Activated T-helper 1 cell treated with Interleukin-2 at 50 U/mL for 16 hours (primary cell): Measurements from ENCODE around the gene RAMP1.
"Not testable (repeated sequence)": the region's sequence is repeated elsewhere in the genome, so short reads cannot be mapped to it uniquely, and the experiment has no call there.

Source experiments
- DNase-seq: peaks from one replicate; pipeline ENCODE4 v3.0.0-alpha.2; 2020; ENCODE audit warnings: low read depth

Gene RAMP1

DNA sequence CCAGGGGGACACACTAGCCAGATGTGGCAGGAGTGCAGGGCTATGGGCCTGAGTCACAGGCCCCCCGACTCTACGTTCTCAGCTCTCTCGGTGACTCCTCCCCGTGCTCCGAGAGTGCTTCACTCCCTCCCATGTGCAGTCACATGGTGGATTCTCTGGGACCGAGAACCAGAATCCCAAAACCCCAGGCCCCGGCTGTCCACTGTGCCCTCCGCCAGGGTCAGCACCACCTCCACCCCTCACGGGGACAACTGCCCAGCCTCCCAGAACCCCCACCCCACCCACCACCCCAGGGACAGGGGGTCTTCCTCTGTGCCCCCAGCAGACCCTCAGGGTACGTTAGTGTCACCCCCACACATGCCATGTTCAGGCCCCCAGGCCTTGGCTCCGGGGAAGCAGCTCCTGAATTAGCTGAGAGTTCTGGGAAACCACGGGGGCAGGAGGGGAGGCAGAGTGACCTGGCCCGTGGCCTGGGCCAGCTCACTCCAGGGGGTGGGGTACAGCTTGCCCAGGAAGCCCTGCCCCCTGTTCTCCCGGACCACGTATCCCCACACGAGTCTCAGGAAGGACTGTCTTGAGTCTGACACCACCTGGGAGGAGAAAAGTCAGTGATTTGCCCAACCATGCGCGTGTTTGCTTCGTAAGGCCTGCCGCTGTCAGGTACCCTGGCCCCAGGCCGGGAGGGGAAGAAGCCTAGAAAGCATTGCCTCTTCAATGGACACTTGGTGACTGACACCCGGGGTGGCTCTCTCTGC, 4.4 kb downstream of the RAMP1 start:
- DNase-seq = no peak

DNA sequence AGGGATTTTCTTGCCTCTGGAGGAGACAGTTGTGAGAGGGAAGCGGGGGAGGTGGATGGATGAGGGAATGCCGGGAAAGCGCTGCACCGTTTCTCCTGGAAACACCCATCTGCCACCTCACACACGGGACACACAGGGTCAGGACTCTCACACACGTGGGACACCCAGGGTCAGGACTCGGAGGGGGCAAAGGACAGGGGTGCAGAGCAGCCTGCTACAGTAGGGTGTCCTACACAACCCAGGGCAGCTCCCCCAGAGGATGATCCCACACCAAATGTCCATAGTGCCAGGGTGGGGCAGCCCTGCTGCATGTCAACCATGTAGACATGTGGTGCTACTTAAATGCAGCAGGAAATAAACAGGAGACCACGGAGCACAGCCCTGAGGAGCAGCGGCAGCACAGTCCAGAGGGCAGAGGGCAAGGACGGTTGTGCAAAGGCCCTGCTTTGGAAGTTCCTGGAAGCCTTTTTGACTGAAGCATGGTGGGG, 5.1 kb downstream of the RAMP1 start:
- DNase-seq = no peak

DNA sequence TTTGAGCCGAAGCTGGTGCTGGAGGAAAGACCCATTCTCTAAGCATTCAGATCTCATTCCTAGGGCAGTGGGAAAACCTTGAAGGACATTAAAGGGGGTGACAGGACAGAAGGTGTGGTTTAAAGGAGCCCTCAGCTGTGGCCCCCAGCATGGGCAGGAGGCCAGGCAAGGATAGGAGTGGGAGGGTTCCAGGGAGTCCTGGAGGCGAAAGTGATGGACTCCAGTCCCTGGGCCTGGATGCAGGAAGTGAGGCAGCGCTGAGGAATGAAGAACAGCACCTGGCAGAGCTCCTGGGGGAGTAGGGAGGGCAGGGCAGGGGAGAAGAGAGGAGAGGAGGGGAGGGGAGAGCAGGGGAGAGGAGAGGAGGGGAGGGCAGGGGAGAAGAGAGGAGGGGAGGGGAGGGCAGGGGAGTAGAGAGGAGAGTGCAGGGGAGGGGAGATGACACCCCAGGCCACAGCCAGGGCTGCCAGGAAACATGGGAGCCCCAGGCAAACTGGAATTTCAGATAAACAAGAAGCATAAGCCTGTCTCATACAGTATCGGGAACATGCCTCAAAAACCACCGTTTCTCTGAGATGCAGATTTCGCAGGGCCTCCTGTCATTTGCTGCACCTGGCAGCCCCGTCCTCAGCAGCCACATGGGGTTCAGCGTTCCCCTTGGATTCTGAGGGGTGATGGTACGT, 5.7 kb downstream of the RAMP1 start:
- DNase-seq = no peak

DNA sequence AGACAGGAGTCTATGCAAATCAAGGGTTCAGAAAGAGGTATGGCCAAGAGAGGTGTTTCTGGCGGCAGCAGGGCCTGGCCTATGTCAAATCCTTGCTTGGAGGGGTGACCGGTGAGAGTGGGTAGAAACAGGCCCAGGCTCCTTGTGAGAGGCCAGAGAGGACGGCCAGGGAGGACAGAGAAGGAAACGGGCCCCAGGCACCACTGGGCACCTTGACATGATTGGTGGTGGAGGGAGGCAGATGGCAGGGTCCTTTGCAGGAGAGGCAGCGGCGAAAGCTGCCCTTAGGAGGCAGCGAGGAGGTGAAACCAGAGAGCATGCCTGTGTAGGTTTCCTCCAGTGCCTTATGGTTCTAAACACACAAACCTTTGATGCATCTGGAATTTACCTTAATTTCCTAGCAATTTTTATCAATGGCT, 6.2 kb downstream of the RAMP1 start:
- DNase-seq = no peak

DNA sequence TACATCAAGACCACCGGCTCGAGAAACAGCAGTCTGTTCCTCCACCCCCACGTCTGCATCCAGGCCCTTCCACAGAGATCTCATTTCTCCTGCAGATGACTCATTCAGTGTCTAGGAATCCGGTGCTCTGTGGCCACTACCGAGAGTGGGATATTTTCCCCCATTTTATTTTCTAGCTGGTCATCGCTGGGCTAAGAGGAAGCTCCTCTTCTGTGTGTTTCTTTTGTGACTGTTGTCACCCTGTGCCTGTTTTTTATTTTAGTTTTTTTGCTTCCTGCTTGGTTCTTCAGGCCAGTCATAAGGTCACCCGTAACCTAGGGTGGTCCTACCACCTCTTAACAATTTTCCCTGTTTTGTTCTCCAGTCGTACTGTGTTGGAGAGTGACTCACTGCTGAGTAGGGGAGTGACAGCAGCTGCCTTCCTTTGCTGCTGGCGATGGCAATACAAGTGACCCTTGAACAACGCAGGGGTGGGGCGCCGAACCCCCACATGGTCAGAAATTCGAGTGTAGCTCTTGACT, 6.7 kb downstream of the RAMP1 start:
- no peak for DNase-seq

DNA sequence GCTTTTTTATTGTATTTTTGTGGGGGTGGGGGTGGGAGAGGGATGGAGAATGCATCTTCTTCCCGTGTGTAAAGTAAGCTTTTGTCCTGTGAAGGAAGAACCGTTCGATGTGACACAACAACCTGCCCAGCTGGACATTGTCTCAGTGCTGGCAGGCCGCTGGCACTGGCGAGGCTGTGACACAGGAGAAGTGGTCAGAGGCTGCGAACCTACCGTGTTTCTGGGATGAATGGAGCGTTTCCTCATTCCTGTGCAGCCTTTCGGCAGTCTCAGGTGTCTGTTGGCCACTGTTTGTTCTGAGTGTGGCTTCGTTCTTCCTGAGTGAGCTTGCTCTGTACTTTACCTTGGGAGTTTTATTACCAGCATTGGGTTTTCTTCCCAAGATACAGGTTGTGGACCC, 8.0 kb downstream of the RAMP1 start:
- no peak for DNase-seq

DNA sequence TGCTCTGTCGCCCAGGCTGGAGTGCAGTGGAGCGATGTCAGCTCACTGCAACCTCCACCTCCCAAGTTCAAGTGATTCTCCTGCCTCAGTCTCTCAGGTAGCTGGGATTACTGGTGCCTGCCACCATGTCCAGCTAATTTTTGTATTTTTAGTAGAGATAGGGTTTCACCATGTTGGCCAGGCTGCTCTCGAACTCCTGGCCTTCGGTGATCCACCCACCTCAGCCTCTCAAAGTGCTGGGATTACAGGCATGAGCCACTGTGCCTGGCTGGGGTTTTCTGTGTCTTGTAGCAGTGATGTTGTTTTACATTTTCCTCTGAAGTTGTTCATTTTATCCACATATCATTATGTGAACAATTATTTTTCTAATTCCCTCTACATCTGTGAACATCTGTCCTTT, 8.7 kb downstream of the RAMP1 start:
- DNase-seq = not testable (repeated sequence)

DNA sequence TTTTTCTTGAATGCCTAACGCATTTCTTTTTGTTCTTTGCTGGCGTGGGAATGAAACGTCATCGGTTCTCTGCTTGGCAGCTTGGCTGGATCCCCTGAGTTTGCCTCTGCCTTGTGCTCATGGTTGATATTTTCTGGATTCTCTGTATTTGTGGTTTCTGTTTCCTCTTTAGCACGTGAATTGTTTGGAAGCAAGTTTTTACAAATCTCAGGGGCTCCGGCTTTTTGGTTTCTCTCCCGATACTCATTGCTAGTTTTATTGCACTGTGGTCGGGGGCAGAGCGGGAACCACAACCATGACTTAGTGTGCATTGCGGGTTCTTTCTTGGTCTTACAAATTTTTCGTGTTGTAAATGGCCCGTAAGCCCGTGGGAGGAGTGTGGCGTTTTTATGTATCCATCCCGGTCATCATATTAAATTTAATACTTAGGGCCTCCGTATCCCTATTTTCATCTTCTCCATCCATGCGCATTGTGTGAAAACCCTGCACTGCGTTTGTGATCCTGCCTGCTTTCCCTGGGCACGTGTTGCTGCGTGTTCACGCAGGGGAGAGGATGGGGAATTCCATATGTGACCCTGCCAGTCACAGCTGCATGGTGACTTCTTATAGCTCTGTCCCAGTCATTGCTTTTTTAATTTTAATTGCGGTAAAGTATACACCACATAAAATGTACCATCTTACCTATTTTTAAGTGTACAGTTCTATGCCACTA, 9.4 kb downstream of the RAMP1 start:
- no peak for DNase-seq

DNA sequence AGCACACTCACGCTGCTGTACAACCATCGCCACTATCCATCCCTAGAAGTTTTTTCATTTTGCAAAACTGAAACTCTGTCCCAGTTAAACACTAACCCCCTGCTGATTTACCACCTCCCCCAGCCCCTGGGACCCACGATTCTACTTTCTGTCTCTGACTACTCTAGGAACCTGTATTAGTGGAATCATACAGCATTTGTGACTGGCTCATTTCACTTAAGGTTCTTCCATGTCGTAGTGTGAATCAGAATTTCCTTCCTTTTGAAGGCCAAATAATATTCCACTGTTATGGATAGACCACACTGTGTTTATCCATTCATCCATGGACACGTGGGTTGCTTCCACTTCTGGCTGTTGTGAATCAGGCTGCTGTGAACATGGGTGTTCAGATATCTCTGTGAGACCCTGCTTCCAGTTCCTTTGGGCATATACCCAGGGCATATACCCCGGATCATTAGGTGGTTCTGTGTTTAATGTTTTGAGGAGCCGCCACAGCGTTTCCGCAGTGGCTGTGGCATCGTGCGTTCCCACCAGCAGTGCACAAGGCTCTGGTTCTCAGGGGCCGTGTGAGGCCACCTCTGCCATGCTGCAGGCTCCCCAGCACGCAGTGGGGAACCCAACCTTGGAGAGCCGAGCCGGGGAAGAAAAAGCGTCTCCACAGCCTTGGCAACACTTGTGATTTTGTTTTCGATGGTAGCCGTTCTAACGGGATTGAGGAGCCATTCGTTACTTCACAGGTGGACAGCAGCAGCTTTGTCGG, 10.1 kb downstream of the RAMP1 start:
- no peak for DNase-seq

DNA sequence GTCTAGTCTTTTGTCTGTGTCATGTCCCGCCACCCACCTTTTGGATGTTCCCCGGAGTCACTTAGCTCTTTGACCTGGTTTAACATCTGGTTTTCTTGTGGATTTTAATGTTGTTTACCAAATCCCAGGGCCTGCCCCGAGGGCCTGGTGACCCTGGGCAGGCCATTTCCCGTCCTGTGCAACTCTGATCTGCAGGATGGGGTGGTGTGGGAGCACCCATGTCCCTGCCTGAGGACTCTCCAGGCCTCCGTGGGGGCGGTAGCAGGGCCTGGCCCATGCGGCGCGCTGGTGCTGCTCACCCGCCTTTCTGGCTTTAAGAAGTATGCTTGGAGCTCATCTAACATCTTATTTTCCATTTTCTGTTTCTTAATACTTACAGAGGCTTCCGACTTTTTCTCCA, 10.7 kb downstream of the RAMP1 start:
- DNase-seq = no peak

DNA sequence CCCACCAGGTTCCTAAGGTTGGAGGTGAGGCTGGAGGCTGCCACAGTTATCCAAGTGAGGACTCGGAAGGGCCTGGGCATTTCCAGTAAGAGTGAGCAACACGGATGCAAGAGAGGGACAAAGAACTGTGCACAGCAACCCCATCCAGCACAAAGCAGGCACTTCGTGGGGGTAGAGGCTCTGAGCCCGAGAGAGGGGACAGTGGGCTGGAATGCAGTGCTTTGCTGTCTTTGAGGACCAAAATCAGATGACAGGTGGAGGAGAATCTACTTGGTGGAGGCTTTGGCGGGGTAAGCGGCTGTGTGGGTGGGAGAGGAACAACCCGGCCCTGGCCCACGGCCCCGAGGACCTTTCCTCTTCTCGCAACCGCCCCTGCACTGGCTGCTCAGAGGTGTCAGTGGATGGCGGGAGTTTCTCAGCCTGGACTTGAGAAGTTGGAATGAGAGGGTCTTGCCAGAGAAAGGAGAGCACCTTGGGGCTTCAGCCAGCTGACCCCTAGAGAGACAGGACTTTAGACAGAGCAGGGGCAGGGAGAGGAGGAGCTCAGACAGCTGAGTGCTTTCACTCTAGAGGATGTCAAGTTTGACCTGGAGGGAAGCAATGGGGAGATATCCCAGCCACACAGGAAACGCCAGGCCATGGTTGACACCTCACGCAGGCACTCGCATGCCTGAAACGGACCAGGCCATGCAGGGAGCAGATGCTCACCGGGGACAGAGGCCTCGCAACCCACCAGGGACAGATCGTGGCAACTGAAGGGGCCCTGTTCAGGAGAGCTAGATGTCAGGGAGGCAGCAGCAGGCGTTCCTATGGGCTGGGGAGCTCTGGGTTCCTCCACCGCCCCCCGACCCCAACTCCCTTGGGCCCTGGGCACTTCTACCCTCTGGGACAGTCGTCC, 11.6 kb downstream of the RAMP1 start:
- no peak for DNase-seq

DNA sequence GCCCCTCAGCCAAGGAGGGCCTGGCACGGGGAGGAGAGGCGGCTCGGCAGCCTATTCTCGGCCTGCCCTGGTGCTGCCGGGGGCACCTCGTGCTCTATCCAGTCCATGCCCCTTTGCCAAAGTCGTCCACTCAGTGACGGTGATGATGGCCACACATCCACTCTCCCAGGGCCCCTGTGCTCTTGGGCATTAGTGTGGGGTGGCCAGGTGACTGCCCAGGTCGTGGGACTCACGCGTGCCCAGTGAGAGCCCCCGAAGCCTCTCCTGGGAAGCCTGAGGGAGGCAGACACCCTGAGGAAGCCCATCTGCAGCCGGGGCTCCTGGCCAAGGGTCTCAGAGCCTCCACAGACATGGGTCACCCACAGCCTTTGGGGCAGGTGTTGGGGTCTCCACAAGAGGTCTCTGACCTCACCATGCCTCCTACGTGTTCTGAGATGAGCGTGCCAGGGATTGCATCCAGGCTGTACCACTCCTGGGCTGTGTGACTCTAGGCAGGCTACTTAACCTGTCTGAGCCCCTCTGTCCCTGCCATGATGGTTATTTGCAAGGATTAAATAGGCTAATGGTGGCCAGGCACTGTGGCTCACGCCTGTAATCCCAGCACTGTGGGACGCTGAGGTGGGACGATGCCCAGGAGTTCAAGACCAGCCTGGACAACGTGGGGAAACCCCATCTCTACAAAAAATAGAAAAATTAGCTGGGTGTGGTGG, 12.9 kb downstream of the RAMP1 start:
- DNase-seq = no peak

DNA sequence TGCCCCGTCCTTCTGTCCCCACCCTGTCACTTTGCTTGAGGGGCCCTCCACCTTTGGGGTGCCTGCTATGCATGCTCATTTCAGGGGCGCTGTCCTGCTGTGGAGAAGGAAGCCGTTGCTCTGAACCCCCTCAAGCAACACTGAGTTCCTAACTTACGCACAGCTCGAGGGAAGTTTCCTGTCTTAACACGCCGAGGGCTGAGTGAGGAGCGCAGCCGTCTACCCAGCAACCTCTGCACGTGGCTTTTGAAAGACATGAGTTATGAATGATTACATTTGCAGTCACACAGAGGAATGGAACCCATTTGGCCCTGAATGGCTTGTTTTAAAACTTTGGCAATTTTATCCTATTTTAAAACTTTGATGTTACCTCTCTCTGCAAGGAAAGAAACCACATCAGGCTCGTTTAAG, 14.0 kb downstream of the RAMP1 start:
- DNase-seq = no peak

DNA sequence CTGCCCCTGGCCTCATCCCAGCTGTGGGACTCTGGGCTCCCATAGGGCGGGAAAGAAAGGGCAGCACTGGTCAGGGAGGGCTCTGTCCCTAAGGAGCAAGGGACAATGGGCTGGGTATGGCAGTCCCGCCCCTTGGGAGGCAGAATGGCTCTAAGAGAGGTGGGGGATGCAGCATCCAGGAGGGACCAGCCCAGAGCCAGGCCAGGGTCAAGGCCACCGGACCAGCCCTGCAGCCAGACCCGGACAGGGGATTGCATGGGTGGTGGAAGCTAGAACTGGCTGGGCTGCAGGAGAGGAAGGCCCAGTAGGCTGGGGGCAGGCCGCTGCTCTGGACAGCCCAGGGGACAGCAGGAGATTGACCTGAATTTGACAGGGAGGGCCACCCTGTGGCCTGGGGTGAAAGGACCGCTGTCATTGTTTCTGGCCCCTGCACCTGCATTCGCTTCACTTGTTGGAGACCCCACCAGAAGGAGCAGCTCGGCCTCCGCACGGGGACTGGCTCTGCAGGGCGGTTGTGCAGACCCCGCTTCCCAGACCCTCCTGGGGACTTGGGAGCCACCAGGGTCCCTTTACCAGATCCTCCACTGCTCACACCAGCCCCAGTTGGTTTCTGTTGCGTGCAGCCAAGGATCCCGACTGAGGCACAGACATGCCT, 14.6 kb downstream of the RAMP1 start:
- no peak for DNase-seq

DNA sequence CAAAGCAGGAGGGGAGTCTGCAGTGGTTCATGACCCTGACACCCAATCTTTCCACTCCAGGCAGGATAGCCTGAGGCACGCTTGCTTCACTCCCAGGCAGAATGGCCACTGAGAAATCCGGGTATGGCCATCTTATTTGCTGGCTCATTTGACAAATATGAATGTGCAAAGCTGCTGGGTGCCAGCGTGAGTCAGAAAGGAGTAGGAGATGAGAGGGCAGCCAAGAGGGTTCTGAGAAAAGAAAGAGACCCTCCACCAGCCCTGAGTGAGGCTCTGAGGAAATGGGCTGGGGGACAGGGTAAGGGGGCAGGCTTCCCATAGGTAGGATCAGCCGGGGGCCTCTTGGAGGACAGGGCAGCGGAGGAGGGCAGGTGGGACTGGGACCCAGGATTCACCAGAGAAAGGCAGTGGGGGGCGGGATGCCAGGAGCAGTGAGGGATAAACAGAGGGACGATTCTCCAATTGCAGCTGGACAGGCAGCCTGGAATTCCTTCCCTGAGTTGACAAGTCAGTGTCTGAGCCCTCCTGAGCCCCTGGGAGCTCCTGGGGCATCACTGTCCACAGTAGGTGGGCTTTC, 15.2 kb downstream of the RAMP1 start:
- no peak for DNase-seq

DNA sequence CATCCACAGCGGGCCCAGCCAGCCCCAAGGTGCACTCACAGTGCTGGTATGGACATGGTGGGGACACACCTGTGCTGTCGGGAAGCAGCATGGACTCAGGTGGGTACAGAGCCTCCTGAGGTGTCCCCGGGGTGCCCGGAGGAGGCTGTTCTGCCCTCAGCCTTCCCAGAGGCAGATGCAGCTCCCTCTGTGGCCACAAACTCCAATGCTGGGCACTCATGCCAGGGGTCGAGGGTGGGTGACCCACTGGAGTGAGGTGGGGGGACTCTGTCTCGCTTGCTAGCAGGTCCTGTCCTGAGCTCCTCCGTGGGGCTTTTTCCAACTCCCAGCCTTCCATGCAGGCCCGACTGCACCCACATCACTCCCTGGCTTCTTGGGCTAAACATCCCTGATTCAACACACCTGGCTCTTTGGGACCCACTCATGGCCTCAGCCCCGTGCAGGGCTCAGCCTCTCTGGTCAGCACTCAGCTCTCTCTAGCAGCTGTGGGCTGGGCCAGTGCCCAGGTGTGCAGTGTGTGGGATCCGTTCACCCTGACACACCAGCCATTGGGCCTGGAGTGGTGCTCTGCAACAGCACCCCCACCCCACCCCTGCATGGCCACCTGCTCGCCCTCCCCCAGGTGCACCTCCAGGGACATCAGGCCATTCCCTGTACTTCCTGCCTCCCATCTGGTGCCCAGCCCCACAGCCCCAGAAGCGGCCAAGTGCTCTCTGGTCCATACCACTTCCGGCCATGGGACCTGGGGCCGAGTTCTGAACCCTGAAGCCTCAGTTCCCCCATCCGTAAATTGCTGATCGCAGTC, 16.0 kb downstream of the RAMP1 start:
- DNase-seq = no peak

DNA sequence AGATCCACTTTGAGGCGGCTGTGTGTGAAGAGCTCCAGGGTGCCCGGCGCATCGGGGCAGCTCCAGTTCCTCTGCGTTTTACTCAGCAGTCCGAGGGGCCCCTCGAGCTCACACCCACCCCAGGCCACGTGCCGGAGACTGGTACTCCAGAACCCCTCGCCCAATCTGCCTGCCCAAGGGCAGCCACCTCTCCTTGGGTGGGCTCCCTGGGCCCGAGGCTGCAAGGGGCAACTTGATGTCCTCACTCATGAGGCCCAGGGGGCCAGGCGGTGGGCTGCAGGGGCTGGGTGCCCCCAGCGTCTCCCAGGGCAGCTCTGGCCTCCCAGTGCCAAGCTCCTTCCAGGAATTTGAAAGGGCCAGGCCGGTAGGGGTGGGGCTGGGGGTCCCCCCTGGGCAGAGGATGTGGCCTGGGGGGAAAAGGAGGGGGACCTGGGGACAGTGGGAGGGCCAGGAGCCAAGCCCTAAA, 16.7 kb downstream of the RAMP1 start:
- DNase-seq = no peak

DNA sequence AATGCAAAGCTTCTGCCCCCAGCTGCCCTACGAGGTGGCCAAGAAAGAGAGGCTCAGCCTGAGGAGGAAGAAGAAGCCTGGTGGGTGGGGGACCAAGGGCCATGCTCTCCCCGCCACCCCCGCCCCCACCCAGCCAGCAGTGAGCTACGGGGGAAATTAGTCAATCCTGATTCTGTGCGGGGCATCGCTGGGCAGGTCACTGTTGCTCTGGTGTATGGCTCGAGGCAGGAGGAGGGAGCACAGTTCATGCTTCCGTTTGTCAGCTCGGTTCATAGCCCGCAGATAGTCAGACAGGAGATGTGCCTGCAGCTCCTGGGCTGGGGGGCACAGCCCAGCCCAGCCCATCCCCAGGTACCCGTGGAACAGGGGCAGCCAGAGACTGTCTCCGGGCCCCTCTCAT, 17.1 kb downstream of the RAMP1 start:
- DNase-seq = no peak
